ENCODE measurements around the gene CDC42SE1.
A peak's percentile ranks its signal among the peaks of the same experiment; 100 is the strongest.

The CDC42SE1 gene

GRCh38 chr1:151047925-151048644, 11.3 kb downstream of the CDC42SE1 start:
- peak overlapping the region; percentile 80 for H3K14ac ChIP-seq (ENCODE audit: low read length)
- peak overlapping the region; percentile 40 for H2BK120ac ChIP-seq (ENCODE audit: insufficient read depth, low read length, poor library complexity)
- peaks cover 2 to 5% of the 10 kb centered on the region in 2 experiments for H3K4me1 ChIP-seq (ENCODE audit: control insufficient read depth in 1 of 2, insufficient read depth in 2 of 2, low read length in 2 of 2)
- H3K18ac ChIP-seq (ENCODE audit: low read length) = peak overlapping the region; percentile 58
- H2BK5ac ChIP-seq (ENCODE audit: low read depth, low read length, poor library complexity) = peak overlapping the region; percentile 66
- H2AFZ ChIP-seq (ENCODE audit: insufficient read depth, low read length, poor library complexity) = peak overlapping the region; percentile 58
- H3K36me3 ChIP-seq (ENCODE audit: control insufficient read depth in 1 of 2, insufficient read depth in 2 of 2, low read length in 2 of 2) = peaks cover 7 to 17% of the 10 kb centered on the region in 2 experiments
- peak overlapping the region; percentile 75 for H3K4me3 ChIP-seq (ENCODE audit: low read depth, low read length)
- peak; percentile 20 to 46 for DNase-seq
- peak overlapping the region; percentile 88 for H3K4me2 ChIP-seq (ENCODE audit: low read length)
- H3K23ac ChIP-seq (ENCODE audit: low read length) = no peak overlapping the region
- no peaks in the 10 kb centered on the region for H3K9me3 ChIP-seq (ENCODE audit: insufficient read depth, low read depth, low read length)
- H4K8ac ChIP-seq (ENCODE audit: low read depth, low read length) = peak overlapping the region; percentile 88
- no peaks in the 10 kb centered on the region for H3K27me3 ChIP-seq (ENCODE audit: insufficient read depth, low read length)
- peak overlapping the region; percentile 71 for H4K91ac ChIP-seq (ENCODE audit: low read depth, low read length)
- H3K79me1 ChIP-seq (ENCODE audit: low read length) = peaks cover 8% of the 10 kb centered on the region
- peak overlapping the region; percentile 49 for H3K4ac ChIP-seq (ENCODE audit: low read depth, low read length)
- H3K9ac ChIP-seq (ENCODE audit: low read length) = peak overlapping the region; percentile 72
- WGBS (ENCODE audit: extremely low coverage, insufficient coverage, insufficient read length) = no CpG with 5 or more reads among the region's 48 CpGs
- peak overlapping the region; percentile 81 for H2AK5ac ChIP-seq (ENCODE audit: low read length)
- H2BK12ac ChIP-seq (ENCODE audit: low read length) = no peak overlapping the region
- H3K27ac ChIP-seq (ENCODE audit: low read depth, low read length) = peak overlapping the region; percentile 63
- peaks cover 7% of the 10 kb centered on the region for H3K79me2 ChIP-seq (ENCODE audit: control insufficient read depth, insufficient read depth, low read length, poor library complexity)
- peak overlapping the region; percentile 68 for H4K12ac ChIP-seq (ENCODE audit: low read depth, low read length)

GRCh38 chr1:151047591-151047924, 11.9 kb downstream of the CDC42SE1 start, which contains the start of gene C1orf56:
Gene C1orf56, plus strand, starts transcription at chr1:151047751. Its CDS starts 97 bp downstream, at chr1:151047848.
- Histone ChIP-seq H3K14ac (ENCODE audit: low read length) (peak within 1 kb of the TSS; percentile 80), H3K4me2 (ENCODE audit: low read length) (peak within 1 kb of the TSS; percentile 88), H3K23ac (ENCODE audit: low read length) (no peak within 1 kb of the TSS), H3K36me3 (ENCODE audit: control insufficient read depth in 1 of 2, insufficient read depth in 2 of 2, low read length in 2 of 2) (peaks cover 2 to 12% of the 10 kb centered on the region in 2 experiments), H3K9me3 (ENCODE audit: insufficient read depth, low read depth, low read length) (peaks cover 2% of the 10 kb centered on the region), H3K27ac (ENCODE audit: low read depth, low read length) (peak within 1 kb of the TSS; percentile 63), H2BK120ac (ENCODE audit: insufficient read depth, low read length, poor library complexity) (peak within 1 kb of the TSS; percentile 40), H2BK12ac (ENCODE audit: low read length) (no peak within 1 kb of the TSS), H2AFZ (ENCODE audit: insufficient read depth, low read length, poor library complexity) (peak within 1 kb of the TSS; percentile 58), H3K4ac (ENCODE audit: low read depth, low read length) (peak within 1 kb of the TSS; percentile 49), H3K9ac (ENCODE audit: low read length) (peak within 1 kb of the TSS; percentile 72), H4K12ac (ENCODE audit: low read depth, low read length) (peak within 1 kb of the TSS; percentile 68), H4K8ac (ENCODE audit: low read depth, low read length) (peak within 1 kb of the TSS; percentile 88), H3K4me3 (ENCODE audit: low read depth, low read length) (peak within 1 kb of the TSS; percentile 75), H3K79me2 (ENCODE audit: control insufficient read depth, insufficient read depth, low read length, poor library complexity) (peaks cover 7% of the 10 kb centered on the region), H2BK5ac (ENCODE audit: low read depth, low read length, poor library complexity) (peak within 1 kb of the TSS; percentile 66), H3K79me1 (ENCODE audit: low read length) (peaks cover 8% of the 10 kb centered on the region), H3K4me1 (ENCODE audit: control insufficient read depth in 1 of 2, insufficient read depth in 2 of 2, low read length in 2 of 2) (peaks cover 2 to 5% of the 10 kb centered on the region in 2 experiments), H3K18ac (ENCODE audit: low read length) (peak within 1 kb of the TSS; percentile 58), H4K91ac (ENCODE audit: low read depth, low read length) (peak within 1 kb of the TSS; percentile 71), H2AK5ac (ENCODE audit: low read length) (peak within 1 kb of the TSS; percentile 81), H3K27me3 (ENCODE audit: insufficient read depth, low read length) (no peaks in the 10 kb centered on the region)
- DNase-seq = peak; percentile 68 to 74
- no CpG with 5 or more reads among the region's 29 CpGs for WGBS (ENCODE audit: extremely low coverage, insufficient coverage, insufficient read length)

- Histone ChIP-seq H3K23ac (ENCODE audit: low read length) (no peak overlapping the region), H2AK5ac (ENCODE audit: low read length) (no peak overlapping the region), H2AFZ (ENCODE audit: insufficient read depth, low read length, poor library complexity) (no peak overlapping the region), H3K14ac (ENCODE audit: low read length) (no peak overlapping the region), H3K18ac (ENCODE audit: low read length) (no peak overlapping the region), H2BK120ac (ENCODE audit: insufficient read depth, low read length, poor library complexity) (no peak overlapping the region), H3K4ac (ENCODE audit: low read depth, low read length) (no peak overlapping the region), H3K36me3 (ENCODE audit: control insufficient read depth in 1 of 2, insufficient read depth in 2 of 2, low read length in 2 of 2) (no peaks in the 10 kb centered on the region), H4K91ac (ENCODE audit: low read depth, low read length) (no peak overlapping the region), H4K8ac (ENCODE audit: low read depth, low read length) (no peak overlapping the region), H3K9ac (ENCODE audit: low read length) (no peak overlapping the region), H3K9me3 (ENCODE audit: insufficient read depth, low read depth, low read length) (peaks cover 2% of the 10 kb centered on the region), H3K79me1 (ENCODE audit: low read length) (peaks cover 6% of the 10 kb centered on the region), H2BK5ac (ENCODE audit: low read depth, low read length, poor library complexity) (no peak overlapping the region), H3K4me3 (ENCODE audit: low read depth, low read length) (no peak overlapping the region), H3K27ac (ENCODE audit: low read depth, low read length) (no peak overlapping the region), H3K4me2 (ENCODE audit: low read length) (no peak overlapping the region), H2BK12ac (ENCODE audit: low read length) (no peak overlapping the region), H4K12ac (ENCODE audit: low read depth, low read length) (no peak overlapping the region), H3K4me1 (ENCODE audit: control insufficient read depth in 1 of 2, insufficient read depth in 2 of 2, low read length in 2 of 2) (peaks cover 0 to under 1% of the 10 kb centered on the region in 2 experiments), H3K79me2 (ENCODE audit: control insufficient read depth, insufficient read depth, low read length, poor library complexity) (peaks cover 5% of the 10 kb centered on the region), H3K27me3 (ENCODE audit: insufficient read depth, low read length) (no peaks in the 10 kb centered on the region)
- no CpG with 5 or more reads among the region's 1 CpG for WGBS (ENCODE audit: extremely low coverage, insufficient coverage, insufficient read length)
- DNase-seq = no peak
These were observed 16.3 kb downstream of the CDC42SE1 start for GRCh38 chr1:151043163-151043562.

- Histone ChIP-seq H3K9ac (ENCODE audit: low read length) (no peak overlapping the region), H4K91ac (ENCODE audit: low read depth, low read length) (no peak overlapping the region), H3K79me2 (ENCODE audit: control insufficient read depth, insufficient read depth, low read length, poor library complexity) (no peaks in the 10 kb centered on the region), H4K8ac (ENCODE audit: low read depth, low read length) (no peak overlapping the region), H3K27ac (ENCODE audit: low read depth, low read length) (no peak overlapping the region), H3K79me1 (ENCODE audit: low read length) (no peaks in the 10 kb centered on the region), H3K14ac (ENCODE audit: low read length) (no peak overlapping the region), H3K4me2 (ENCODE audit: low read length) (no peak overlapping the region), H2AK5ac (ENCODE audit: low read length) (no peak overlapping the region), H2BK12ac (ENCODE audit: low read length) (no peak overlapping the region), H3K4me1 (ENCODE audit: control insufficient read depth in 1 of 2, insufficient read depth in 2 of 2, low read length in 2 of 2) (peaks cover 0 to 3% of the 10 kb centered on the region in 2 experiments), H3K18ac (ENCODE audit: low read length) (no peak overlapping the region), H3K4ac (ENCODE audit: low read depth, low read length) (no peak overlapping the region), H2AFZ (ENCODE audit: insufficient read depth, low read length, poor library complexity) (no peak overlapping the region), H3K23ac (ENCODE audit: low read length) (no peak overlapping the region), H4K12ac (ENCODE audit: low read depth, low read length) (no peak overlapping the region), H2BK120ac (ENCODE audit: insufficient read depth, low read length, poor library complexity) (no peak overlapping the region), H3K9me3 (ENCODE audit: insufficient read depth, low read depth, low read length) (peaks cover 2% of the 10 kb centered on the region), H3K4me3 (ENCODE audit: low read depth, low read length) (no peak overlapping the region), H3K27me3 (ENCODE audit: insufficient read depth, low read length) (no peaks in the 10 kb centered on the region), H3K36me3 (ENCODE audit: control insufficient read depth in 1 of 2, insufficient read depth in 2 of 2, low read length in 2 of 2) (no peaks in the 10 kb centered on the region), H2BK5ac (ENCODE audit: low read depth, low read length, poor library complexity) (no peak overlapping the region)
- no CpG with 5 or more reads among the region's 3 CpGs for WGBS (ENCODE audit: extremely low coverage, insufficient coverage, insufficient read length)
- no peak for DNase-seq
These were observed 19.9 kb downstream of the CDC42SE1 start for GRCh38 chr1:151039521-151039920.
